Epithelial cell of proximal tubule (primary cell): ENCODE measurements around the gene SCAPER. TPM values are rescaled to one million over a fixed set of nuclear protein-coding genes. Genes with fewer than 3 reads are reported as not detected.

Experiments used
- DNase-seq: peaks from one replicate; pipeline ENCODE4 v3.0.0-alpha.2; 2011; ENCODE audit warnings: low read depth
- H3K4me3 ChIP-seq: 2 replicates; pipeline ENCODE4 v1.5.1; 2011; ENCODE audit warnings: low read depth, mild to moderate bottlenecking, low read length
- CTCF ChIP-seq: conservative IDR thresholded peaks from 2 replicates; pipeline ENCODE4 v1.5.1; 2012; ENCODE audit warnings: low read depth, mild to moderate bottlenecking, low read length
- total RNA-seq: library from RNA; depleted of rRNA; stranded (reverse); fragments of >200 nt; gene quantifications from 2 replicates; pipeline ENCODE4 v1.2.3, GENCODE V29; 2015

The SCAPER gene
- total RNA-seq, 1 donor from 2014 or later = 13.3 TPM

DNA sequence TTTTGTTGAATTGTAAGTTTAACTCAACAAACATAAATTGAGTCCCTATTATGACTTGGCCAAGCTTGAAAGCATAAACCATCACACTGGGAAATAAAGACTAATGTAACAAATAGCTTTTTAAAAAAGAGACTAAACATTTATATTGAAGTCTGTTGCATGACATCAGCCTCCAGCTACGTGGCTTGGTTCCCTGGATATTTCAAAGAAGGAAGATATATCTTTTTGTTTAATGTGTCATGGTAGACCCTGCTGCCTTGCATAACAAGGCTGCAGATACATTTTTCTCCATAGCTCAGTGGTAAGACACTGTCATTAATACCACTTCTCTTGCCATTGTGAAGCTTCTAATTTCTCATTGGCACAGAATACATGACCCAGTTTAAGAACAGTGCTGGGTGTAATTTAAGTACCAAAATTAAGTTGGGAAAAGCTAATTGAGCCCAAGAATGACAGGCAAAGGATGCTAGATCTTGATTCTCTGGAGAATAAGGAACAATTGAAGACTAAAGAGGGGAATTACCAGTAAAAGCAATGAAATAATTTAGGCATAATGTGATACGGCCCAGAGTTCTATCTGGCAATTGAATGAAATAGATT is 40.5 kb upstream of the SCAPER start:
- DNase-seq = no peak
- no peak overlapping the region for H3K4me3 ChIP-seq
- TF ChIP-seq CTCF = no peak

DNA sequence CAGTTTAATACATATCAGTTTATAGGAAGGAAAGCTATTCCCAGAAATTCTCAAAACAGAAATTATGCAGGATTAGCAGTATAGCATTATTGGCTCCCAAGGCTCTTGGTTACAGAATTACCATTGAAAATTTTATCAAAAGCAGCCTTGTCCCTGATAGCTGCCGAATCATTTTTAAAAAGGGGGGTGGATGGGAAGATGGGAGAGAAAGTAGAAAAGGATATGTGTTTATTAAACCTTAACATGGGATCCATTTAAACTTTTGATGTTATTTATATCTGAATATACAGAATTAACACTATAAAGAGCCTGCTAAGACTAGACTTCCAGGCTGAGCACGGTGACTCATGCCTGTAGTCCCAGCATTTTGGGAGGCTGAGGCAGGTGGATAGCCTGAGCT is 37.2 kb upstream of the SCAPER start:
- no peak for TF ChIP-seq CTCF
- H3K4me3 ChIP-seq = no peak overlapping the region
- no peak for DNase-seq

DNA sequence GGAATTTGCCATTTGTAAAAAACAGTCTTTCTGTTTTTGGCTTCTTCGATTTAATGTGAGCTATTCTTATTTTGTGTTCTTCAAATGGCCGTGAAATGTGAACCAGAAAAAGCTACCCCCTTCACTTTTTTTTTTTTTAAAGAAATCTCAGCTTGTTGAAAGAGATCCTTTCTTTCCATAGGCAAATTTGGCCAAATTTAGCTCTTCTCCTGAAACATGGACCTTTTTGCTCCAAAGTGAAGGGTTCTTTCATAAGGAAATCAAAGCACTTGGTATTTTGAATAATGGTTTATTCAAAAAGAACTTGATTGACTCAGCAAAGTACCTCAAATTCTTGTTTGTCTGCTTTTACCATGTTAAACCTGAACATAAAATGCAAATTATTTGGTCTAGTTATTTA is 36.5 kb upstream of the SCAPER start:
- no peak for TF ChIP-seq CTCF
- no peak overlapping the region for H3K4me3 ChIP-seq
- no peak for DNase-seq

GRCh38 chr15:76939715-76940114 is 34.6 kb upstream of the SCAPER start:
- no peak overlapping the region for H3K4me3 ChIP-seq
- no peak for TF ChIP-seq CTCF

DNA sequence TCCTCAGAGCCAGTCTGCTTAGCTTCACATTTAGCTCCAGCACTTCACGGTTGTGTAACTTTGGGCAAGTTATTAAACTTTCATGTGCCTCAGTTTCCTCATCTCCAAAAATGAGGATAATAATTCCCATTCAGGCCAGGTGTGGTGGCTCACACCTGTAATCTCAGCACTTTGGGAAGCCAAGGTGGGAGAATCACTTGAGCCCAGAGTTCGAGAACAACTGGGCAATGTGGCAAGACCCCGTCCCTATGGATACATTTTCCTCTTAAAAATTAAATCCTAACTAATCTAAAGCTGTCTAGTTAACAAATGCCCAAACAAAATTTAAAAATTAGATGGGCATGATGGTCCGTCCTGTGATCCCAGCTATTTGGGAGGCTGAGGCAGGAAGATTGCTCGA is 33.6 kb upstream of the SCAPER start:
- no peak overlapping the region for H3K4me3 ChIP-seq
- no peak for TF ChIP-seq CTCF
- no peak for DNase-seq

More at GRCh38 chr15:76939715-76940114, 34.6 kb upstream of the SCAPER start:
- DNase-seq = no peak

DNA sequence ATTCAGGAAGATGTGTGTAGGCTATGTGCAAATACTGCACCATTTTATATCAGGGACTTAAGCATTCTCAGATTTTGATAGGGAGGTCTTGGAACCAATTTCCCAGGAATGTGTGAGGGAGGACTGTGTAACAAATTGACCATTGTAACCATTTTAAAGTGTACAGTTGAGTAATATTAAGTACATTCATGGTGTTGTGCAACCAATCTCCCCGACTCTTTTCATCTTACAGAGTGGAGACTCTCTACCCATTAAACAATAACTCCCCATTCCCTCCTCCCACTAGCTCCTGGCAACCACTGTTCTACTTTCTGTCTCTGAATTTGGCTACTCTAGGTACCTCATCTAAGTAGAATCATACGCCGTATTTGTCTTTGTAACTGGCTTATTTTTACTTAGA is 31.5 kb upstream of the SCAPER start:
- DNase-seq = peak; percentile 36
- TF ChIP-seq CTCF = no peak
- no peak overlapping the region for H3K4me3 ChIP-seq

DNA sequence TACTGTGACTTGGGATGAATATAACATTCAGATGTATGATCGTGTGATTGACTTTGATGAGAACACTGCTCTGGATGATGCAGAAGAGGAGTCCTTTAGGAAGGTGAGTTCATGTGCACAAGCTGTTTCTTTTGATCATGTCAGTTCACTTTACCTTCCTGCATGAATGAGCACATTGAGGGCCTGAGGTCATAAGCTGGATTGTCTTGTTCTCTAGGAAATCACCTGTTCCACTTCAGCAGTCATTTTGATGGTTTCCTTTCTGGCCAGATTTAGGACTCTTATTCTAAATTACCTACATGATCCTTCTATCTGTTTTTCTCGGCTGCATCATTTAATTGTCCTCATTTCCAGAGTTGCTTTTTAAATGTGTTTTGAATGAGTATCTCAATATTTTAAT is 30.5 kb upstream of the SCAPER start:
- no peak for TF ChIP-seq CTCF
- peak; percentile 86 for DNase-seq
- H3K4me3 ChIP-seq = no peak overlapping the region
